ENCODE results near the gene SGIP1. TPM values are rescaled to one million over a fixed set of nuclear protein-coding genes. Genes with fewer than 3 reads are reported as not detected.
A peak's percentile ranks its signal among the peaks of the same experiment; 100 is the strongest.

SGIP1 gene
- total RNA-seq, 1 donor from 2014 or later: 4.2 TPM

- peaks cover 4% of the 10 kb centered on the region for H3K4me1 ChIP-seq
- no peaks in the 10 kb centered on the region for H3K36me3 ChIP-seq
- no peaks in the 10 kb centered on the region for H4K20me1 ChIP-seq (ENCODE audit: low read depth)
- TF ChIP-seq EZH2 (IDR thresholded peaks at IDR 0.05) (no peak), CTCF (IDR thresholded peaks at IDR 0.05) (no peak), EZH2phosphoT487 (IDR thresholded peaks at IDR 0.05) (no peak)
- H3K27me3 Mint-ChIP-seq (ENCODE audit: insufficient read depth, low read depth): no peaks in the 10 kb centered on the region
- no peak overlapping the region for H3K27ac ChIP-seq
- H3K4me3 Mint-ChIP-seq: no peak overlapping the region
- no peaks in the 10 kb centered on the region for H3F3A ChIP-seq (ENCODE audit: low read depth)
- H3K4me2 ChIP-seq: no peak overlapping the region
- no peak for DNase-seq (ENCODE audit: low spot score)
- H3K27me3 ChIP-seq: no peaks in the 10 kb centered on the region
- no peaks in the 10 kb centered on the region for H3K9me3 Mint-ChIP-seq
- H3K79me2 ChIP-seq (ENCODE audit: low read depth): no peaks in the 10 kb centered on the region
- no peaks in the 10 kb centered on the region for H3K36me3 Mint-ChIP-seq
- no peak overlapping the region for H2AFZ ChIP-seq (replicated peaks)
- H3K9ac ChIP-seq: no peak overlapping the region
- peaks cover 4% of the 10 kb centered on the region for H3K4me1 Mint-ChIP-seq
- H3K27ac Mint-ChIP-seq: no peak overlapping the region
- no peak overlapping the region for H3K4me3 ChIP-seq
- H3K9me3 ChIP-seq (ENCODE audit: low read depth): no peaks in the 10 kb centered on the region
Measured at GRCh38 chr1:66699213-66699612, 165.3 kb downstream of the SGIP1 start.

GRCh38 chr1:66704177-66704875, 170.4 kb downstream of the SGIP1 start:
- H3K9ac ChIP-seq: no peak overlapping the region
- no peak for DNase-seq (ENCODE audit: low spot score)
- no peak overlapping the region for H3K27ac Mint-ChIP-seq
- H3K9me3 Mint-ChIP-seq: no peaks in the 10 kb centered on the region
- H3K79me2 ChIP-seq (ENCODE audit: low read depth): no peaks in the 10 kb centered on the region
- H4K20me1 ChIP-seq (ENCODE audit: low read depth): no peaks in the 10 kb centered on the region
- H3K9me3 ChIP-seq (ENCODE audit: low read depth): no peaks in the 10 kb centered on the region
- H3K4me3 ChIP-seq: no peak overlapping the region
- H3K36me3 Mint-ChIP-seq: no peaks in the 10 kb centered on the region
- H2AFZ ChIP-seq (replicated peaks): no peak overlapping the region
- H3K4me3 Mint-ChIP-seq: no peak overlapping the region
- TF ChIP-seq EZH2 (IDR thresholded peaks at IDR 0.05) (no peak), EZH2phosphoT487 (IDR thresholded peaks at IDR 0.05) (no peak), CTCF (IDR thresholded peaks at IDR 0.05) (no peak)
- H3K27me3 ChIP-seq: no peaks in the 10 kb centered on the region
- H3K27me3 Mint-ChIP-seq (ENCODE audit: insufficient read depth, low read depth): no peaks in the 10 kb centered on the region
- H3K4me1 Mint-ChIP-seq: peaks cover 15% of the 10 kb centered on the region
- H3K27ac ChIP-seq: no peak overlapping the region
- H3K4me2 ChIP-seq: no peak overlapping the region
- no peaks in the 10 kb centered on the region for H3K4me1 ChIP-seq
- no peaks in the 10 kb centered on the region for H3K36me3 ChIP-seq
- H3F3A ChIP-seq (ENCODE audit: low read depth): no peaks in the 10 kb centered on the region

- no peak for TF ChIP-seq EZH2 (IDR thresholded peaks at IDR 0.05)
- no peak for TF ChIP-seq CTCF (IDR thresholded peaks at IDR 0.05)
- no peak for TF ChIP-seq EZH2phosphoT487 (IDR thresholded peaks at IDR 0.05)
- H3K4me3 Mint-ChIP-seq: no peak overlapping the region
- no peaks in the 10 kb centered on the region for H3K27me3 ChIP-seq
- no peaks in the 10 kb centered on the region for H3K9me3 ChIP-seq (ENCODE audit: low read depth)
- no peak overlapping the region for H3K9ac ChIP-seq
- H3K36me3 ChIP-seq: no peaks in the 10 kb centered on the region
- H3K79me2 ChIP-seq (ENCODE audit: low read depth): no peaks in the 10 kb centered on the region
- no peaks in the 10 kb centered on the region for H3K36me3 Mint-ChIP-seq
- no peaks in the 10 kb centered on the region for H3K9me3 Mint-ChIP-seq
- H3K4me1 Mint-ChIP-seq: peaks cover 15% of the 10 kb centered on the region
- H3K27ac ChIP-seq: no peak overlapping the region
- peak overlapping the region; percentile 56 for H2AFZ ChIP-seq (replicated peaks)
- H3F3A ChIP-seq (ENCODE audit: low read depth): no peaks in the 10 kb centered on the region
- H3K4me3 ChIP-seq: no peak overlapping the region
- H4K20me1 ChIP-seq (ENCODE audit: low read depth): no peaks in the 10 kb centered on the region
- H3K27me3 Mint-ChIP-seq (ENCODE audit: insufficient read depth, low read depth): no peaks in the 10 kb centered on the region
- H3K4me1 ChIP-seq: no peaks in the 10 kb centered on the region
- no peak overlapping the region for H3K4me2 ChIP-seq
- H3K27ac Mint-ChIP-seq: peak overlapping the region; percentile 42
- no peak for DNase-seq (ENCODE audit: low spot score)
Measured at GRCh38 chr1:66705110-66705509, 171.2 kb downstream of the SGIP1 start.

Measured in neural progenitor cell (in vitro differentiated cells).